Measurements from ENCODE around the gene SLC9C1. TPM values are rescaled to one million over a fixed set of nuclear protein-coding genes. Genes with fewer than 3 reads are reported as not detected.

SLC9C1 gene
- total RNA-seq, 1 donor from 2014 or later = 0.94 TPM

- intact Hi-C loops (cut with DNase I) = no loop called here
- DNase-seq (ENCODE audit: low spot score) (no peak), ATAC-seq (peak; percentile 51)
Observed at GRCh38 chr3:112136959-112137693, 156.9 kb downstream of the SLC9C1 start.

- no peak for ATAC-seq
- intact Hi-C loops (cut with DNase I) = no loop called here
Observed at GRCh38 chr3:112136046-112136445, 158.0 kb downstream of the SLC9C1 start.

GRCh38 chr3:112134335-112135124 lies 159.5 kb downstream of the SLC9C1 start:
- intact Hi-C loops (cut with DNase I) = no loop called here
- no peak for ATAC-seq
- no peak for DNase-seq (ENCODE audit: low spot score)

More at GRCh38 chr3:112136046-112136445, 158.0 kb downstream of the SLC9C1 start:
- no peak for DNase-seq (ENCODE audit: low spot score)

- intact Hi-C loops (cut with DNase I) = no loop called here
- DNase-seq (ENCODE audit: low spot score) = no peak
- ATAC-seq = no peak
Observed at GRCh38 chr3:112133626-112134334, 160.2 kb downstream of the SLC9C1 start.

- peak; percentile 87 for ATAC-seq
- DNase-seq (ENCODE audit: low spot score) = peak; percentile 63
- intact Hi-C loops (cut with DNase I) = no loop called here
Observed at GRCh38 chr3:112132975-112133448, 161.0 kb downstream of the SLC9C1 start, which contains the start of gene GCSAM. TSS of gene GCSAM (minus strand) at chr3:112133248. CDS start at chr3:112133120, 128 bp downstream.

GRCh38 chr3:112132554-112132953 lies 161.5 kb downstream of the SLC9C1 start:
- intact Hi-C loops (cut with DNase I) = no loop called here
- ATAC-seq (no peak), DNase-seq (ENCODE audit: low spot score) (no peak)

GRCh38 chr3:112132088-112132487 lies 161.9 kb downstream of the SLC9C1 start:
- ATAC-seq = no peak
- no peak for DNase-seq (ENCODE audit: low spot score)
- intact Hi-C loops (cut with DNase I) = no loop called here

- ATAC-seq (no peak), DNase-seq (ENCODE audit: low spot score) (no peak)
- intact Hi-C loops (cut with DNase I) = no loop called here
Observed at GRCh38 chr3:112131111-112131510, 162.9 kb downstream of the SLC9C1 start.

GRCh38 chr3:112130638-112130993 lies 163.4 kb downstream of the SLC9C1 start:
- intact Hi-C loops (cut with DNase I) = no loop called here
- ATAC-seq (no peak), DNase-seq (ENCODE audit: low spot score) (no peak)

- no peak for ATAC-seq
- no peak for DNase-seq (ENCODE audit: low spot score)
Observed at GRCh38 chr3:112129925-112130637, 163.9 kb downstream of the SLC9C1 start.

GRCh38 chr3:112128843-112129727 lies 164.9 kb downstream of the SLC9C1 start:
- intact Hi-C loops (cut with DNase I) = no loop called here
- ATAC-seq (no peak), DNase-seq (ENCODE audit: low spot score) (no peak)

More at GRCh38 chr3:112129925-112130637, 163.9 kb downstream of the SLC9C1 start:
- intact Hi-C loops (cut with DNase I) = no loop called here

GRCh38 chr3:112127522-112128494 lies 166.2 kb downstream of the SLC9C1 start:
- intact Hi-C loops (cut with DNase I) = no loop called here
- DNase-seq (ENCODE audit: low spot score) (no peak), ATAC-seq (peak; percentile 39)

- DNase-seq (ENCODE audit: low spot score) (no peak), ATAC-seq (peak; percentile 36)
- intact Hi-C loops (cut with DNase I) = no loop called here
Observed at GRCh38 chr3:112126511-112126911, 167.5 kb downstream of the SLC9C1 start.

GRCh38 chr3:112124907-112125607 lies 169.0 kb downstream of the SLC9C1 start:
- no peak for ATAC-seq
- DNase-seq (ENCODE audit: low spot score) = no peak
- intact Hi-C loops (cut with DNase I) = no loop called here

GRCh38 chr3:112123548-112123947 lies 170.5 kb downstream of the SLC9C1 start:
- ATAC-seq (no peak), DNase-seq (ENCODE audit: low spot score) (no peak)
- intact Hi-C loops (cut with DNase I) = no loop called here

- ATAC-seq (no peak), DNase-seq (ENCODE audit: low spot score) (no peak)
- intact Hi-C loops (cut with DNase I) = no loop called here
Observed at GRCh38 chr3:112122870-112123269, 171.1 kb downstream of the SLC9C1 start.
